GM19372 (cell line): Measurements from ENCODE around the gene IL4I1.
A peak's percentile ranks its signal among the peaks of the same experiment; 100 is the strongest.

Experiments
- ATAC-seq: cut with Tn5 transposase; IDR thresholded peaks from one replicate; pipeline ENCODE4 v1.9.1; 2021; ENCODE audit warnings: mild to moderate bottlenecking, low read depth, moderate library complexity; ENCODE audit not compliant: unreplicated experiment

The IL4I1 gene

DNA sequence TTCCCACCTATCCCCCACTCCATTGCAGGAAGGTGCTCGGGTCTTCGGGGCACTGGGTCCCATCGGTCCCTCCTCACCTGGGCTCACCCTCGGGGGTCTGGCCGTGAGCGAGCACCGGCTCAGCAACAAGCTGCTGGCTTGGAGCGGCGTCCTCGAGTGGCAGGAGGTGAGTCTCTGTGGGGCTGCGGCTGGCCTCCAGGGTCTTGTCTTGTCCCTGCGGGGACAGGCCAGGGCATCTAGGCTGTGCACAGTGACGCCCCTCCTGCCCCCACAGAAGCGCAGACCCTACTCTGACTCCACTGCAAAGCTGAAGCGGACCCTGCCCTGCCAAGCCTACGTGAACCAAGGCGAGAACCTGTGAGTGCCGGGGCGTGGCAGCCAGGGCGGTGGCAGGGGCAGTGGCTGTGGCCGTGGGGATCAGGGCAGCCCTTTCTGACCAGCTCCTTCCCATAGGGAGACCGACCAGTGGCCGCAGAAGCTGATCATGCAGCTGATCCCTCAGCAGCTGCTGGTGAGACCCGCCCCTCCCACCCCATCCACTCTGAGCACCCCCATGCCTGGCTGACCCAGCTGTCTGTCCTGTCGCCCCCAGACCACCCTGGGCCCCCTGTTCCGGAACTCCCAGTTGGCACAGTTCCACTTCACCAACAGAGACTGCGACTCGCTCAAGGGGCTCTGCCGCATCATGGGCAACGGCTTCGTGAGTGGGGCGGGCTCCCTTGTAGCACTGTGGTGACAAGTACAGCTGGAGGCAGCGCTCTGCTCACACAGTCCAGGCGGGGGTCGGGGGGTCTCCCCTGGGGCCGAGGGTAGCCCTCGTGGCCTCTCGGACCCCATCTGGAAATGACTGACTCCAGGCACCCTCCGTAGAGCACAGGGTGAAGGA is 42.1 kb downstream of the IL4I1 start:
- no peak for ATAC-seq

DNA sequence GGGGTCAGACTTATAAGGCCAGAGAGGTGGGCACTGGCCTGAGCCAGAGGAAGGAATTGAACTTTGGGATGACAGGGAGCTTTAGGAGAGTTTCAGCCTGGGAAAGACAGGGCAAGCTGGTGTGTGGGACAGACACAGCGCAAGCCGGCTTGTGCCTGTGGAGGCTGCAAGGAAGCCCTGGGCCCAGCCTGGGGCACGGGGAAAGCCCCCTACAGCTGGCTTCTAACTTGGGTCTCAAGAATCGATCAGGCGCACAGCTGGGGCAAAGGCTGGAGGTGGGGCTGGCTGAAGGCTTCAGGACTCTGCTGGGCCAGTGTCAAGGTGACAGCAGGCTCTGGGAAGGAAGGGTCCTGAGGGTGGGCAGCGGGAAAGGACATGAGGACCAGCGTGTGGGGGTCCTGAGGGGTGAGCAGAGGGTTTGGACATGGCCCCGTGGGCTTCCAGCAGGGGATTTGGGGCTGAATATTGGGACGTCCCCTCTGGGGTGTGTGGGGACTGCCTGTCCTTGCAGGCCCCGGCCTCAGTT is 42.8 kb downstream of the IL4I1 start:
- ATAC-seq = no peak

DNA sequence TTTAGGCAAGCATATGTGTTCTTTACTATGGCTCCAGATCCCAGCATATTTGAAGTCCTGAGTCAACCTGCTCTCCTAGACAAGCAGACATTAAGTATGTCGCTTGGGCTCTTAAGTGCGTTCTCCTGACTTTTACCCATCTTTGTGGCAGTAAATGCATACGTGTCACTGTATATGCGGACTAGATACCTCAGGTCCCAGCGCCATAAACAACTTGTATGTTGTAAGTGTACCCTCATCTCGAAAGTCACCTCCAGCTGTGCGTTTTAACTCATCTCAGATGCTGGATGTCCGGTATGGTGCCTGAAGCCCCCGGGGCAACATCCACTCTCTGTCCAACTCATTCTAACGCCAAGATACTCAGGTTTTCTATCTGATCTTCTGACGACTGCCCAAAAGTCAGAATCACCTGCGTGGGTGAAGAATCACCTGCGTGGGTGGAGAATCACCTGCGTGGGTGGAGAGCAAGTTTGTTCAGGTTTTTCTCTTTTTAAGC is 44.0 kb downstream of the IL4I1 start:
- no peak for ATAC-seq

DNA sequence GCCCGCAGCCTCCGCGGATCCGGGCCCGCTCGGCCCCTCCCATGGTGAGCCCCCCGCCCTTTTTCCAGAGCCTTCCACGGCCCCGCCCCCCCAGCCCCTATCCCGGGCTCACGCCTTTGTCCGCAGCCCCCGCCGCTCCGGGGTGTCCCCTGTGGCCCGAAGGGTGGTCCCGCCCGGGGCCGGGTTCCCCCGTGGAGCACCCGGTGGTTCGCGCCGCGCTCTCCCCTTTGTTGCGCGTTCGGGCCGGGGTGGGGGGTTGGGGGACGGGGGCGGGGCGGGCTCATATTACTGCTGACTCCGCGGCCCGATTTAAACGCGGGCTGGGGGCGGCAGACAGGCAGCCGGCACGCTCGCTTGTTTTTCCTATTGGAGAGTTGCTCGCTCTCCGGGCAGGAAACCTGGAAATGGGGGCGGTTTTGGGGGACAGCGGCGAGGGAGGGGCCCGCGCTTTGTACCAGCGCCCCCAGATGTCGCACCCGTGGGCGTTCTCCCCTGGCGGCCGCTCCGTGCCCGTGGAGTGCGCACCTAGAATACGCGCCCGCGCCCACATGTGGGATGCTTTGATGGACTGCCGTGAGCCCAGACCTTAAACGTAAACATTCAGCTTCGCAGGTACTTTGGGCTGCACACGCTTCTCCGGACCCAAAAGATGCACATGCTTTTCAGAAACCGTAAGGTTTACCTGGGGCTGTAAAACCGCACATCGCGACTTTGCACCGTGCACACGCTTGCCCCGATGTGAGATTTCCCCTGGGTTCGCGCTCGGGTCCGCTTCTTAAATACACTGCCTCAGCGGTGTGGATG is 45.0 kb downstream of the IL4I1 start:
- ATAC-seq = no peak

DNA sequence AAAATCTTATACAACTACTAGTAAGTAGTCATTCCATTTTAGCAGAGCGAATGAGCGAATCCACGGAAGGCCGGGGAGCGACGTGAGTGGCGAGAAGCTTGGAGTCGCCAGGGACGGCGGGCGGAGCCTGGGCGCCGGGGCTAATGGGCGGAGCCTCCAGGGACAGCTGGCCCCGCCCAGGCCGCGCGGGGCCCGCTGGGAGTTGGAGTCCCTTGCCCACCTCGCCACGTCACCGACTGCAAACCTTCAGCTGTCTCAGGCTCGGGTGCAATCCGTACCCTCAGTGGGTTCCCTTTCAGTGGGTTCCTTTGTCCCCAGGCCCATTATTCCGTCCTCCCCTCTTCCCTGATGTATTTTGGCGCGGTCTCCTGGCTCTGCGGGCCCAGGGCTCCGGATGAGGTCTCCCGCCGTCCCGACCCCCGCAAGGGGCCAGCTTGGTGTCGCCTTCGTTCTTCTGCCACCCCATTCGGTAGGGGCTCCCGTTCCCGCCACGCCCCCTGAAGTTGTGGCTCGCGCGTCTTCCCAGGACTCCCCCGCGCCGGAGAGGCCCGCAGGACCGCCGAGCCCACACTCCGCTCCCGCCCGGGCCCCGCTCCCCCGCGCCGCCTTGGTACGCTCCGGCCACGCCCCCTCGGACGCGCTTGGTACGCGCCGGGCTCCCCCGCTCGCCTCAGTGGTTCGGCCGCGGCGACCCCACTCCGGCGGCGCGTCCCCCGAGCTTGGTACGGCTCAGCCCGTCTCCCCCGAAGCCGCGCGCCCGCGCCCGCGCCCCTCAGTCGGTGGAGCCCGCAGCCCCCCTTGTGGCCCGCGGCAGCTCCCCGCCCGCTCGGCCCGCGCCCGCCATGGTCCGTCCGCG is 46.0 kb downstream of the IL4I1 start, which contains the start of gene PTOV1:
TSS of gene PTOV1 (plus strand) at position 673 of the 856 bp plus-strand sequence.
- ATAC-seq = peak; percentile 74

DNA sequence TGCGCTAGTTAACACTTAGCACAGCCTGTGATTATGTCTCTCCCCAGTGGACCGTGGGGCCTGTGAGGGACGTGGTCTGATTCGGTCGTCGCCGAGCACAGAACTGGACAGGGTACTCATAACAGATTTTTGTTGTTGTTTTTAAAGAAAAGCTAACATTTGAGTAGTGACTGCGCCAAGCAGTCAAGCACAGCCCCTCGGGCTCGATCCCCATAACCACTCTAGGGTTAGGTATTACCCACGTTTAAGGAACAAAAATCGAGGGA is 46.5 kb downstream of the IL4I1 start:
- ATAC-seq = no peak

DNA sequence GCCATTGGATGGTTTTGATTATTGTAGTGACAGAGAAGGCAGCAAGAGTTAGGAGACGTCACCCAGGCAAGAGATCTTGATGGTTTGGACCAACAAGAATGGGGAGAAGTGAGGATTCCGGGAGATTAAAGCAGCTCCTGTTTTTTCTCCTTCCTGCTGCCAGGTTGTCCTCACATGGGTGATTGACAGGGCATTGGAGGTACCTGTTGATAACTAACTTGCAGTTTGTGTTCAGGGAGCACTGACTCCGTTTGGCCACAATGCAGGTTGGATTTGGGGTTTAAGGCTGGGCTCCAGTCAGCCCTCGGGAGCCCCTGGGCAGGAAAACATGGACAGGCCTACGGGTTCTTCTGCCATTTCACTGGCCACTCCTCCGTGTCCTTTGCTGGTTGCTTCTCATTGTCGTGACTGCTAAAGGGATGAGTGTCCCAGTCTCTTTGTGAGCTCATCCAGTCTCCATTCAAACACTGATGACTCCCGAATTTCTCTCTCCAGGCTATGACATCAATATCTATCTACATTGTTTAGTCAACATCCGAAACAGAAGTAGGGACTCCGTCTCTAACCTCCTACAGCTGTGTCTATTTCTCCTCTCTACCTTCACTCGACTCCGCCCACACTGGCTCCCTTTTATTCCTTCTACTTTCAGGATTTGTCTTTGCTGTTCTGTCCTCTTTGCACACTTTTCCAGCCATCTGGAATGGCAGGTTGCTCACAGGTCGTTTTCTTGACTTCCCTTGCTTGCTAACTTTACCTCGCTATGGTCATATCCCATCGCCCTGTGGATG is 47.1 kb downstream of the IL4I1 start:
- no peak for ATAC-seq

DNA sequence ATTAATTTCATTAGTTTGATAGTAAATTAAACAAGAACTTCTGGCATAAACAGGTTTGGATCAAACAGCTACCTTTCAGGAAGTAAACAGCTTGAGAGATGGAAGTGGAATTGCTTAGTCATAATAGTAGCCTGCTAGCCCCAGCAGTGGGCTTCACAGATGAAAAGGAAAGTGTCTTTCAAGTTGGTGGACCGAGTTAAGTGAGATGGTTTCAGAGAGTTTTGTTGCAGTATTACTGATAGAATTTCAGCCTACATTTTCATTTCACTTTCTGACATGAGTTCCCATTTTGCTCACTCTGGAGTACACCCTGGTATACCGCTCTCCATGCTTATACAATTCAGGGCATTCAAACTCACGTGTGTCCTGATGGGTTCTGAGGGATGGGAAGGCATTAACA is 47.7 kb downstream of the IL4I1 start:
- no peak for ATAC-seq

DNA sequence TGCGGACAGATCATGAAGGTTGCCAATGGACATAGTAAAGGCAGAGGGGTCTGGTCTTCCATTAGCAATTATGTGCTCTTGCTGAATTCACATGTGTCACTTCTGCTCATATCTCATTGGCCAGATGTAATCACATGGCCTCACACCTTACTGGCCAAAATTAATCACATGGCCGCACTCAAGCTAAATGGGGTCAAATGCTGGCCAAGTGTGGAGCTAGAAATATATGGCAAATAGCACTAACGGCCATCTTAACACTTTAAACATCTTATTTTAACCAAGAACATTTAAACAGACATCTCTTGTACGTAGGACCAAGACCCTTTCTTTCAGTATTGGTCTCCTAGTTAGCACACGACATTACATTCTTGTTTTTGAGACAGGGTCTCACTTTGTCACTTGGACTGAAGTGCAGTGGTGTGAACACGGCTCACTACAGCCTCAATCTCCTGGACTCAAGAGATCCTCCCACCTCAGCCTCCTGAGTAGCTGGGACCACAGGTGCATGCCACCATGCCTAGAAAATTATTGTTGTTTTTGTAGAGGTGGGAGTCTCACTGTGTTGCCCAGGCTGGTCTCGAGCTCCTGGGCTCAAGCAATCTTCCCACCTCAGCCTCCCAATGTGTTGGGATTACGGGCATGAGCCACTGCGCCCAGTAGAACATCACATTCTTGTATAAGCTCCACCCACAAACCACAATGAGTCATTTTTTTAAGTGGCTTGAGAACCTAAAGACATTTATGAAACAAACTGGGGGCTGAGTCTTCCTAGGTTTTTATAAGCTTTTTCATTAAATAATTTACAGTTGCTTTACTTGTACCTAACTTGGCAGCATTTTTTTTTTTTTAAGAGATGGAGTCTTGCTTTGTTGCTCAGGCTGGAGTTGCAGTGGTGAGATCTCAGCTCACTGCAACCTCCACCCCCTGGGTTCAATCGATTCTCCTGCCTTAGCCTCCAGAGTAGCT is 48.7 kb downstream of the IL4I1 start:
- ATAC-seq = no peak

DNA sequence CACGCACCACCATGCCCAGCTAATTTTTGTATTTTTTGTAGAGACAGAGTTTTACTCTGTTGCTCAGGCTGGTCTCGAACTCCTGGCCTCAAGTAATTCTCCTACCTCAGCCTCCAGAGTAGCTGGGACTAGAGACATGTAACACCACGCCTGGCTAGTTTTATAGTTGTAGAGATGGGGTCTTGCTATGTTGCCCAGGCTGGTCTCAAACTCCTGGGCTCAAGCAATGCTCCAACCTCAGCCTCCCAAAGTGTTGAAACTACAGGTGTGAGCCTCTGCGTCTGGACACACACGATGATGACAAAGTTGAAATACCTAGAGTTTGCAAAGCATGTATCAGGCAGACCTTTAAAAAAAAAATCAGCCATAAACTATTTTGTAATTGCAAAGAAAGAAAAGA is 50.3 kb downstream of the IL4I1 start:
- ATAC-seq = no peak

DNA sequence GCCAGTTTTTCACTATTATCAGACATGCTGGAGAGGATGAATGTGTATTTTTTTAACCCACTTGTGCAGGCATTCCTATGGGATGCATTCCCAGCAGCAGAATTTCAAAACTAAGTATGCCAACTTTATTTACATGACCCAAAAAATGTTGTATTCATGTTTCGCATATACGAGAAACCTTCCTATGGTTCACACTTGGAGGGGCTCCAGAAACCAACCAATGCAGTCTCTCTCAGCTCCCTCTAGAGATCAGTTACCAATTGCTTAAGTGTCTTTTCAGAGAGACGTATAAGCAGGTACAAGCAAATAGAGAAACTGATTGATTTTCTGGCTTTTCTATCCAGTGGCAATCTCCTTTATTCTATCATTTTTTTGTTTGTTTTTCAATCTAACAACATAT is 51.3 kb downstream of the IL4I1 start:
- no peak for ATAC-seq

DNA sequence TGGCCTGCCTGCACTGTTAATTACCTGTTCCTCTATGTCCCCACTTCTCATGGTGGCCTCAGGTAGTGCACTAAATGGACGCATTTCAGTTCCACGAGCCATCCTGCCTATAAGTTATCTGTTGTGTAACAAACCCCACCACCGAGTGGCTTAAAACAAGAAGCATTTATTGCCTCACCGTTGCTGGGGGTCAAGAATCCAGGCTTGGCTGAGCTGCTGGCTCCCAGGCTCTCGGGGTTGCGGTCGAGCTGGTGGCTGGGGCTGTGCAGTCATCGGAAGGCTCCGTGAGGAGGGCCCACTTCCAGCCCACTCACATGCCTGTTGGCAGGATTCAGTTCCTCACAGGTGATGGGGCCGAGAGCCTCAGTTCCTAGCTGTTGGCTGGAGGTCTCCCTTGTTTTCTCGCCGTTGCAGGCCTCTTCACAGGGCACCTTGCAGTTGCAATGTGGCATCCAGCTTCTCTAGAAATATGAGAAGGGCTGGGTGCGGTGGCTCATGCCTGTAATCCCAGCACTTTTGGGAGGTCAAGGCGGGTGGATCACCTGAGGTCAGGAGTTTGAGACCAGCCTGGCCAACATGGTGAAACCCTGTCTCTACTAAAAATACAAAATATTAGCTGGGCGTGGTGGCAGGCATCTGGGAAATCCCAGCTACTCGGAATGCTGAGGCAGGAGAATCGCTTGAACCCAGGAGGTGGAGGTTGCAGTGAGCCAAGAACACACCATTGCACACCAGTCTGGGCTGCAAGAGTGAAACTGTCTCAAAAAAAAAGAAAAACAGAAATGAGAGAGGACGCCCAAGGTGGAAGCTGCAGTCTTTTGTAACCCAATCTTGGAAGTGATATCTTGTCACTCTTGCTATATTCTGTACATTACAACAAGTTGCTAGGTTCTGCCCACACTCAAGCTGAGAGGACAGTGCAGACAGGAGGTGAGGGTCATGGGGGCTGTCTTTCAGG is 52.3 kb downstream of the IL4I1 start:
- no peak for ATAC-seq

DNA sequence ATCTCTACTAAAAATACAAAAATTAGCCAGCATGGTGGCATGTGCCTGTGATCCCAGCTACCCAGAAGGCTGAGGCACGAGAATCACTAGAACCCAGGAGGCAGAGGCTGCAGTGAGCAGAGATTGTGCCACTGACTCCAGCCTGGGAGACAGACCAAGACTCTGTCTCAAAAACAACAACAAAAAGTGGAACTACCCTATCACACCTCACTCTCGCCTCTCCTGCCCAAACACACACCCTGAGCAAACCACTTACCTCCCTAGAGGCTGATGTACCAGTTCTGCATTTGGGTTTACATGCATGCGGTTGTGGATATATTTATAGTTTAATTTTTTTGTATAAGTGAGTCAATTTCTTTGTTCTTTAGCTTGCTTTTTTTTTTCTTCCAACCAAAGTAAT is 53.4 kb downstream of the IL4I1 start:
- no peak for ATAC-seq

DNA sequence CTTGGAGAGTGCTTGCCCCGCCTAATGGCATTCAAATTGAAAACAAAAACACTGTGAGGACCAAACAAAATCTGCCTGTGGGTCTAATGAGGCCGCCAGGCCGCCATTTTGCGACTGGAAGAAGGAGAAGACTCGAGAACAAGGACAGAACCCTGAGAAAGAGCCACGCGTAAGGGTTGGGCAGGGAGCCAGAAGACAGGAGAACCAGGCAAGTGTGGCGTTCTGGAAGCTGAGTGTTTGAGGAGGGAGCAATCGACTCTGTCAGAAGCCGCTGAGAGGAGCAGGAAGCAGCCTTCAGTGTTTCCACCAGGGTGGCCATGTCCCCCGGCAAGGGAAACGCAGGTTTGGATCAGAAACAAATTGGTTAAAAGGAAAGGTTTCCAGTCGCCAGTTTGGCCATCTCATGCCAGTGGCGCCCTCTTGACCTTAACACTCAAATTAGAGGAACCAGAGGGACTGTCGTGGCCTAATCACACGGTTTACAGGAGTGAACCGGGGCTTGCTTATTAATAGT is 55.9 kb downstream of the IL4I1 start:
- ATAC-seq = no peak

DNA sequence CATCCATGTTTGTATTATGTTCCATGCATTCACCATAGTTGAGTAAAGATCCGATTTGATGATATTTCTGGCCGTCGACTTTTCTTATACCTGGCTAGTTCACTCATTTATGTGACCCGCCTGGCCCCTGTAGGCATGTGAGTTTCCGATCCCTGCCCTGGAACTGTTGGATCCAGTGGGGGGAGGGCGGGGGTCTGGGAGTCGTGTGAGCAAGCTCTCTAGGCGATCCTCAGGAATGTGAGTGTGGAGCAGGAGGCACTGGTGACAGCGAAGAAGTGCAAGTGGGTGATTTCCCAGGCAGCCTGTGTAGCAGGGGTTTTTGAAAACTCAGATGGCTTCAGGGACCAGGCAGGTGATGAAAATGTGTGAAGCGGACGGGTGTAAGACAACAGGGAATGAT is 56.4 kb downstream of the IL4I1 start:
- ATAC-seq = no peak

DNA sequence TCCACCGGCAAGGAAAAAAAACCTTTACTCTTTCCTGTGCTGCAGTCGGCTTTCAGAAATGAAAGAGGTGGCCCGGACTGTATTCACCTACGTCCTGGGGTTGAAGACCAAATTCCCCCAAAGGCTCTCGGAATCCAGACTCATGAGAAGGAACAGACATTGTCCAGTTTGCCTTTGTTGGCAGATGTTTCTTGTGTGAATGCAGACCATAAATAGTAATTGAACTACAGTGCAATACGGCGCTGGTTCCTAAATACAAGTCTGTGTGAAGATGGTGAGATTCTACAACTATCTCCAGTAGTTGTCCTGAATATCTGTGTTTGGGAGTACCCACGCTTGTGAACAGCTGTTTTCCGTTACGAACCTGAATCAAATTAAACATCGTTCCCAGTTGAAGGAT is 57.0 kb downstream of the IL4I1 start:
- ATAC-seq = no peak
